Measurements from ENCODE around the gene FAAP24. TPM values are rescaled to one million over a fixed set of nuclear protein-coding genes. Genes with fewer than 3 reads are reported as not detected.
"Not testable (repeated sequence)": the region's sequence is repeated elsewhere in the genome, so short reads cannot be mapped to it uniquely, and the experiment has no call there.

The FAAP24 gene
- total and polyA plus RNA-seq, 2 donors = 1.6 to 1.8 TPM

DNA sequence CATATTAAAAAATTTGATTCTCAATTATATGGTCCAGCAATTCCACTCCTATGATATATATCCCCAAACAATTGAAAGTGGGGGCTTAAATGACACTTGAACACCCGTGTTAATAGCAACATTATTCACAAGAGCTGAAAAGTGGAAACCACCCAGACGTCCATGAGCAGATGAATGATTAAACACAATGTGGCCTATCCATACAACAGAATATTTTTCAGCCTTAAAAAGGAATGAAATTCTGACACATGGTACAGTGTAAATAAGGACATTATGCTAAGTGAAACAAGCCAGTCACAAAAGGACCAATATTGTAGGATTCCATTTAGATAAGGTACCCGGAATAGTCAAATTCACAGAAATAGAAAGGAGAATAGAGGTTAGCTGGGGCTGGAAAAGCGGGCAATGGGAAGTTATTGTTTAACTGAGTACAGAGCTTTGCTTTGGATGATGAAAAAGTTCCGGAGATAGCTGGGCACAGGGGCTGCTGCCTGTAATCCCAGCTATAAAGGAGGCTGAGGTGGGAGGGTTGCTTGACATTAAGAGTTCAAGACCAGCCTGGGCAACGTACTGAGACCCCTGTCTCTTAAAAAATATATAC lies 31.5 kb downstream of the FAAP24 start:
- H3K4me3 ChIP-seq (ENCODE audit: low read length in 2 of 2); H3K36me3 ChIP-seq (ENCODE audit: control insufficient read depth in 2 of 2, insufficient read depth in 2 of 2, low read length in 1 of 2); H3K27me3 ChIP-seq (ENCODE audit: control insufficient read depth in 2 of 2, insufficient read depth in 1 of 2, low read length in 1 of 2); H3K4me1 ChIP-seq (ENCODE audit: control insufficient read depth in 2 of 2, insufficient read depth in 2 of 2, low read length in 2 of 2); DNase-seq (ENCODE audit: low read depth in 6 of 9, low spot score in 9 of 9); H3K27ac ChIP-seq (ENCODE audit: low read depth in 1 of 2, low read length in 1 of 2); H3K9me3 ChIP-seq (ENCODE audit: control insufficient read depth in 2 of 2, insufficient read depth in 1 of 2, low read length in 1 of 2): not testable (repeated sequence)
- WGBS = 84% methylated on average over 6 of the region's 6 CpGs

DNA sequence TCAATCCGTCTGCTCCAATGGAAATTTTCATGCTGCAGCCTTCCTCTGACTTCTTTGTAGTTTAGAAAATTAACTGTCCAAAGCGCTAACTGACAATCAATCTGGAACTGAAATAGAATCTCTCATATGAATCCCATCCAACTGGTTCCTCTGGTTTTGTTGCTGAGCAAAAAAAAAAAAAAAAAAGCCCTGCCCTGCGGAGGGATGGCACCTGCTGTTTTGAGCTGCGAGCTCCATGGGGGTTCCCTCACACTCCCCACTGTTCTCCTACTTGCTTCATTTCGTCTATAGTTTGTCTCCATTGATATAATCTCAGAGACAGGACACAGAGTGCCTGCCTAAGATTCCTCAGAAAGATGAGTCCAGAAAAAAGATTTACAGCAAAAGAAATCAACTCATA lies 33.4 kb downstream of the FAAP24 start:
- Histone ChIP-seq H3K4me3 (ENCODE audit: low read length in 2 of 2) (no peak overlapping the region), H3K9me3 (ENCODE audit: control insufficient read depth in 2 of 2, insufficient read depth in 1 of 2, low read length in 1 of 2) (no peaks in the 10 kb centered on the region), H3K4me1 (ENCODE audit: control insufficient read depth in 2 of 2, insufficient read depth in 2 of 2, low read length in 2 of 2) (peaks cover 0 to 1% of the 10 kb centered on the region in 2 donors), H3K27me3 (ENCODE audit: control insufficient read depth in 2 of 2, insufficient read depth in 1 of 2, low read length in 1 of 2) (no peaks in the 10 kb centered on the region), H3K36me3 (ENCODE audit: control insufficient read depth in 2 of 2, insufficient read depth in 2 of 2, low read length in 1 of 2) (no peaks in the 10 kb centered on the region), H3K27ac (ENCODE audit: low read depth in 1 of 2, low read length in 1 of 2) (no peak overlapping the region)
- 77% methylated on average over 5 of the region's 5 CpGs for WGBS
- no peak for DNase-seq (ENCODE audit: low read depth in 6 of 9, low spot score in 9 of 9)

DNA sequence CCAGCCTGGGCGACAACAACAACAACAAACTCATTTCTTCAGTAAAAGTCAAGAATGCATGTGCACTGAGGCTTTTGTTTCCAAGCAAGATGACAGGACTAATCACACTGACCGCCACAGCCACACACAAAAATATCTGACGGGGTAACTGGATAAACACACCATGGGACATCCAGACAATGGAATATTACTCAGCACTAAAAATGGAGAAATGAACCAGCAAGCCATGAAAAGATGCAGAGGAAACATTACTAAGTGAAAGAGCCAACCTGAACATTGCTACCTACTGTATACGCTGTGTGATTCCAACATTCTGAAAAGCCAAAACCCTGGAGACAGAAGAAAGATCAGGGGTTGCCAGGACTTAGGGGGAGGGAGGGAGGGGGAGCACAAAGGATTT lies 36.7 kb downstream of the FAAP24 start:
- no peaks in the 10 kb centered on the region for H3K36me3 ChIP-seq (ENCODE audit: control insufficient read depth in 2 of 2, insufficient read depth in 2 of 2, low read length in 1 of 2)
- H3K4me1 ChIP-seq (ENCODE audit: control insufficient read depth in 2 of 2, insufficient read depth in 2 of 2, low read length in 2 of 2) = no peaks in the 10 kb centered on the region
- no peaks in the 10 kb centered on the region for H3K9me3 ChIP-seq (ENCODE audit: control insufficient read depth in 2 of 2, insufficient read depth in 1 of 2, low read length in 1 of 2)
- no peaks in the 10 kb centered on the region for H3K27me3 ChIP-seq (ENCODE audit: control insufficient read depth in 2 of 2, insufficient read depth in 1 of 2, low read length in 1 of 2)
- no peak overlapping the region for H3K27ac ChIP-seq (ENCODE audit: low read depth in 1 of 2, low read length in 1 of 2)
- DNase-seq (ENCODE audit: low read depth in 6 of 9, low spot score in 9 of 9) = no peak
- WGBS = 98% methylated on average over 4 of the region's 4 CpGs
- H3K4me3 ChIP-seq (ENCODE audit: low read length in 2 of 2) = no peak overlapping the region

DNA sequence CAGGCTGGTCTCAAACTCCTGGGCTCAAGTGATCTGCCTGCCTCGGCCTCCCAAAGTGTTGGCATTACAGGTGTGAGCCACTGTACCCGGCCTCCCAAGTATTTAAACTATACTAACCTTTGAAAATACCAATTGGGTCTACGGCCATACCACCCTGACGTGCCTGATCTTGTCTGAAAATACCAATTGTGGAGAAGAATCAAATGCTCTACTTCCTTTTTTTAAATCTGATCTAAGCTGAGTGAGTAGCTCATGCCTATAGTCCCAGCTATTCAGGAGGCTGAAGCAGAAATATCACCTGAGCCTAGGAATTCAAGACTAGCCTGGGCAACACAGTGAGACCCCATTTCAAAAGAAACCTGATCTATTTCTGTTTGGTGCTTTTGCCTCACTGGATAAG lies 38.8 kb downstream of the FAAP24 start:
- 77% methylated on average over 4 of the region's 4 CpGs for WGBS
- H3K9me3 ChIP-seq (ENCODE audit: control insufficient read depth in 2 of 2, insufficient read depth in 1 of 2, low read length in 1 of 2); H3K4me3 ChIP-seq (ENCODE audit: low read length in 2 of 2); H3K4me1 ChIP-seq (ENCODE audit: control insufficient read depth in 2 of 2, insufficient read depth in 2 of 2, low read length in 2 of 2); H3K27me3 ChIP-seq (ENCODE audit: control insufficient read depth in 2 of 2, insufficient read depth in 1 of 2, low read length in 1 of 2); H3K36me3 ChIP-seq (ENCODE audit: control insufficient read depth in 2 of 2, insufficient read depth in 2 of 2, low read length in 1 of 2); H3K27ac ChIP-seq (ENCODE audit: low read depth in 1 of 2, low read length in 1 of 2); DNase-seq (ENCODE audit: low read depth in 6 of 9, low spot score in 9 of 9): not testable (repeated sequence)

DNA sequence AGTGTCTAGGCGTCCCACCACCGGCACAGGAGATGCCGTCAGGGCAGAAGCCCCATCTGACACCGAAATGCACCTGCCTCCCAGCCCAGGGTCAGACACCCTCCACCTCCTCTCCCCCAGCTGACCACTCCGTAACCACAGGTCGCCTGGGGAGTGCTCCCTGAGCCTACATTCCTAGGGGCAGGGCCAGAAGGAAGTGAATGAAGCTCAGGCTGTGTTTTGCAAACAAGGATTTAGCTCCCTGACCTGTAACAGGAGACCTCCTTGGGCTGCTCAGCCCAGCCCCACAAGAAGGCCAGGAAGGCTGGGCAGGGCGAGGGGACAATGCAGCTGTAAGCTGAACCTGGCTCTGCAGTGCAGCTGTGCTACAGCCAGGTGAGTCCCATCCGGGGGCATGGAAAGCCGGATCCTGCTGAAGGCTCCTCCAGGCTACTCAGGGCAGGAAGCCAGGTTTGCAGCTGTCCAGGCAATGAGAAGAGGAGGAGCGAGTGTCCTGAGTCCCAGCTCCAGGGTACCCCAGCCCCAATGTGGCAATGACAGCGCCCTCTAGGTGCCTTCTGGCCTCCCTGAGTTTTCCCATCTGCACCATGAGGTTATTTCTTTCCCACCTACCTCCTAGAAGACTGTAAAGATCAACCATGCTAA lies 50.6 kb downstream of the FAAP24 start:
- Histone ChIP-seq H3K4me1 (ENCODE audit: control insufficient read depth in 2 of 2, insufficient read depth in 2 of 2, low read length in 2 of 2) (no peaks in the 10 kb centered on the region), H3K4me3 (ENCODE audit: low read length in 2 of 2) (no peak overlapping the region), H3K9me3 (ENCODE audit: control insufficient read depth in 2 of 2, insufficient read depth in 1 of 2, low read length in 1 of 2) (no peaks in the 10 kb centered on the region), H3K27me3 (ENCODE audit: control insufficient read depth in 2 of 2, insufficient read depth in 1 of 2, low read length in 1 of 2) (no peaks in the 10 kb centered on the region), H3K27ac (ENCODE audit: low read depth in 1 of 2, low read length in 1 of 2) (no peak overlapping the region), H3K36me3 (ENCODE audit: control insufficient read depth in 2 of 2, insufficient read depth in 2 of 2, low read length in 1 of 2) (no peaks in the 10 kb centered on the region)
- no peak for DNase-seq (ENCODE audit: low read depth in 6 of 9, low spot score in 9 of 9)
- WGBS = 41% methylated on average over 11 of the region's 11 CpGs

DNA sequence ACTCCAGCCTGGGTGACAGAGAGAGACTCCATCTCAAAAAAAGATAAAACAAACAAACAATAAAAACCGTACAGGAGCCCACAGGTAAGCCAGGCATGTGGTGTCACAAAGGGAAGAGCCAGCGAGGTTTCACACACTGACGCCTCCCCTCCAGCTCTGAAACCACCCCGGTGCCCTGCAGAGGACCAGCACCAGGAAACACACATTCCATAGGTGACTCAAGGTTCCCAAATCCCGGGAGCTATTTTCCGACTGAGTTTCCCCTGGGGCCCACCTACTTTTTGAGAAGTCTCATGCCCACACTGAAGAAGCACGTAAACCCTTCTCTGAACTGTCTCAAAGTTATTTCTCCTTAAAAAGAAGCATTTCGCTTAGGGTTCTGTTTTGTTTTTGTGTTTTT lies 52.4 kb downstream of the FAAP24 start:
- Histone ChIP-seq H3K27me3 (ENCODE audit: control insufficient read depth in 2 of 2, insufficient read depth in 1 of 2, low read length in 1 of 2) (no peaks in the 10 kb centered on the region), H3K9me3 (ENCODE audit: control insufficient read depth in 2 of 2, insufficient read depth in 1 of 2, low read length in 1 of 2) (no peaks in the 10 kb centered on the region), H3K4me1 (ENCODE audit: control insufficient read depth in 2 of 2, insufficient read depth in 2 of 2, low read length in 2 of 2) (no peaks in the 10 kb centered on the region), H3K27ac (ENCODE audit: low read depth in 1 of 2, low read length in 1 of 2) (no peak overlapping the region), H3K4me3 (ENCODE audit: low read length in 2 of 2) (no peak overlapping the region), H3K36me3 (ENCODE audit: control insufficient read depth in 2 of 2, insufficient read depth in 2 of 2, low read length in 1 of 2) (no peaks in the 10 kb centered on the region)
- no peak for DNase-seq (ENCODE audit: low read depth in 6 of 9, low spot score in 9 of 9)
- 92% methylated on average over 8 of the region's 8 CpGs for WGBS

DNA sequence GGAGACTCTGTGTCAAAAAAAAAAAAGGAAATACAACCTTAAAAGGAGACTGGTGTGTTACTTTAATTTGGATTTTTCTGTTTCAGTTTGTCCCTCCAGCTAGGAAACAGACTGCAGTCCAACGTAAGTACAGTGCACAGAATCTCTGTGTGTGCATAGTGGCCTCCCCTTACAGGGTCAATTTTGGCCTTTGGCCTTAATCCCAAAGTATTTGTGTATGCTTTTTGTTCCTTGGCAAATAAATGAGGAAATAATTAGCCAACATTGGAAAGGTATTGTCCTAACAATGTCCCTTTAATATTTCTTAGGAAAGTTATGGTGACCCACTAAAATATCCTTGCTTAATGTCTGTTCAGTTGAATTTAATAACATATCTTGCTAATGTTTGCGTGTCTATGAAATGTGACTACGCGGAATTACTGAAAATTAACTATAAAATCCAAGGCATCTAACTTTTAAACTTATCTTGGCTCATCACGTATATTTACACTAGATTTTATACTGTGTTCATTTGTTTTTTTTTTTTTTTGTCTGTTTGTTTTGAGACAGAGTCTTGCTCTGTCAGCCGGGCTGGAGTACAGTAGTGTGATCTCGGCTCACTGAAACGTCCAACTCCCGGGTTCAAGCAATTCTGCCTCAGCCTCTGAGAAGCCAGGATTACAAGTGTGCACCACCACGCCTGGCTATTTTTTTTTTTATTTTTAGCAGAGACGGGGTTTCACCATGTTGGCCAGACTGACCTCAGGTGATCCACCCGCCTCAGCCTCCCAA lies 53.6 kb downstream of the FAAP24 start:
- WGBS = 92% methylated on average over 12 of the region's 12 CpGs
- not testable (repeated sequence) for H3K4me1 ChIP-seq (ENCODE audit: control insufficient read depth in 2 of 2, insufficient read depth in 2 of 2, low read length in 2 of 2); H3K36me3 ChIP-seq (ENCODE audit: control insufficient read depth in 2 of 2, insufficient read depth in 2 of 2, low read length in 1 of 2); H3K27me3 ChIP-seq (ENCODE audit: control insufficient read depth in 2 of 2, insufficient read depth in 1 of 2, low read length in 1 of 2); H3K9me3 ChIP-seq (ENCODE audit: control insufficient read depth in 2 of 2, insufficient read depth in 1 of 2, low read length in 1 of 2); DNase-seq (ENCODE audit: low read depth in 6 of 9, low spot score in 9 of 9); H3K27ac ChIP-seq (ENCODE audit: low read depth in 1 of 2, low read length in 1 of 2); H3K4me3 ChIP-seq (ENCODE audit: low read length in 2 of 2)

DNA sequence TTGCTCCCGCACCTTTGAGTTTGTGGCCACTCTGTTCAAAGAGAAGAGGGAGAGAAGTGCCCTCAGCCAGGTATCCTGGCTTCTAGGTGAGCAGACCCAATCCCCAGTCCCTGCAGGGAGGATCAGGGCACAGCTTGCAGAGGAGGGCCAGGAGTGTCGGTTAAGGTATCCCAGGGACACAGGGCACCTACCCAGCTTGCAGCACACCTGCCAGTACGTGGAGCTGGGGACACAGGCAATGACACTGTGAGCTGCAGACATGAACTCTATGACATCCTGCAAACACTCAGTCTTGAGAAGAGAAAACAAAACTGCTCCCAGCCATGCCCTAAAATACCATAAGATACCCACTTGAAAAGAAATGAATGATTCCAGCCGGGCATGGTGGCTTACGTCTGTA lies 54.6 kb downstream of the FAAP24 start:
- H3K27me3 ChIP-seq (ENCODE audit: control insufficient read depth in 2 of 2, insufficient read depth in 1 of 2, low read length in 1 of 2); H3K36me3 ChIP-seq (ENCODE audit: control insufficient read depth in 2 of 2, insufficient read depth in 2 of 2, low read length in 1 of 2); H3K27ac ChIP-seq (ENCODE audit: low read depth in 1 of 2, low read length in 1 of 2); H3K4me1 ChIP-seq (ENCODE audit: control insufficient read depth in 2 of 2, insufficient read depth in 2 of 2, low read length in 2 of 2); H3K9me3 ChIP-seq (ENCODE audit: control insufficient read depth in 2 of 2, insufficient read depth in 1 of 2, low read length in 1 of 2); DNase-seq (ENCODE audit: low read depth in 6 of 9, low spot score in 9 of 9); H3K4me3 ChIP-seq (ENCODE audit: low read length in 2 of 2): not testable (repeated sequence)
- 93% methylated on average over 5 of the region's 5 CpGs for whole genome bisulfite sequencing
